ENCODE data around the gene PTPRD. TPM values are rescaled to one million over a fixed set of nuclear protein-coding genes. Genes with fewer than 3 reads are reported as not detected.

Gene PTPRD
- total RNA-seq, 1 experiment from 2014 or later = 0.02 TPM

GRCh38 chr9:8457816-8458215 lies 2155.0 kb downstream of the PTPRD start:
- H3K4me2 ChIP-seq (ENCODE audit: low read length) = no peak overlapping the region
- H3K9me3 ChIP-seq (ENCODE audit: control insufficient read depth in 1 of 2, insufficient read depth in 1 of 2, low read depth in 1 of 2, low read length in 2 of 2) = peaks cover 0 to 26% of the 10 kb centered on the region in 2 experiments; a peak in 2 of 4 replicates
- POLR2A ChIA-PET = no interaction called here
- no peak overlapping the region for H3K4me3 ChIP-seq (replicated peaks in 1 of 2; ENCODE audit: low read depth in 1 of 2, low read length in 2 of 2)
- RAD21 ChIA-PET (ENCODE audit: low non-redundant PET in 1 of 2, low total read pairs in 2 of 2, uncharacterized antibody in 2 of 2, unreplicated experiment in 2 of 2) = no interaction called here
- ATAC-seq (no peak), DNase-seq (ENCODE audit: low read depth, low spot score) (no peak)
- CTCF ChIA-PET = no interaction called here
- no peak overlapping the region for H3K27ac ChIP-seq (ENCODE audit: low read depth, low read length)
- no peaks in the 10 kb centered on the region for H3K4me1 ChIP-seq (ENCODE audit: control insufficient read depth in 1 of 2, insufficient read depth in 2 of 2, low read length in 2 of 2)
- no peak overlapping the region for H3K9ac ChIP-seq (ENCODE audit: low read length)
- H3K27me3 ChIP-seq (ENCODE audit: insufficient read depth, low read length) = no peaks in the 10 kb centered on the region
- no peaks in the 10 kb centered on the region for H4K20me1 ChIP-seq (ENCODE audit: insufficient read depth)
- no peaks in the 10 kb centered on the region for H3K36me3 ChIP-seq (ENCODE audit: control insufficient read depth in 1 of 2, insufficient read depth in 2 of 2, low read length in 2 of 2)
- BruUV-seq (replicated peaks) = no TSS peak
- intact Hi-C loops (cut with micrococcal nuclease) = no loop called here
- H3K9me2 ChIP-seq (ENCODE audit: insufficient read depth) = no peaks in the 10 kb centered on the region
- H2AFZ ChIP-seq (ENCODE audit: low read depth, low read length, poor library complexity, severe bottlenecking) = no peak overlapping the region
- no peaks in the 10 kb centered on the region for H3K79me2 ChIP-seq (ENCODE audit: insufficient read depth, low read length)
- TF ChIP-seq CBX3 (IDR thresholded peaks at IDR 0.05; ENCODE audit: low read depth) = no peak
- no peak for TF ChIP-seq REST (IDR thresholded peaks at IDR 0.05; ENCODE audit: low read depth)
- TF ChIP-seq YY1 (IDR thresholded peaks at IDR 0.05; ENCODE audit: extremely low read depth, insufficient replicate concordance, low read depth, low read length) = no peak

- Histone ChIP-seq H3K4me1 (ENCODE audit: control insufficient read depth in 1 of 2, insufficient read depth in 2 of 2, low read length in 2 of 2) (no peaks in the 10 kb centered on the region), H4K20me1 (ENCODE audit: insufficient read depth) (no peaks in the 10 kb centered on the region), H3K4me2 (ENCODE audit: low read length) (no peak overlapping the region), H3K27ac (ENCODE audit: low read depth, low read length) (no peak overlapping the region), H3K9ac (ENCODE audit: low read length) (no peak overlapping the region), H3K36me3 (ENCODE audit: control insufficient read depth in 1 of 2, insufficient read depth in 2 of 2, low read length in 2 of 2) (no peaks in the 10 kb centered on the region), H2AFZ (ENCODE audit: low read depth, low read length, poor library complexity, severe bottlenecking) (no peak overlapping the region), H3K9me3 (ENCODE audit: control insufficient read depth in 1 of 2, insufficient read depth in 1 of 2, low read depth in 1 of 2, low read length in 2 of 2) (peaks cover 0 to 26% of the 10 kb centered on the region in 2 experiments; a peak in 2 of 4 replicates), H3K4me3 (replicated peaks in 1 of 2; ENCODE audit: low read depth in 1 of 2, low read length in 2 of 2) (no peak overlapping the region), H3K79me2 (ENCODE audit: insufficient read depth, low read length) (no peaks in the 10 kb centered on the region), H3K27me3 (ENCODE audit: insufficient read depth, low read length) (no peaks in the 10 kb centered on the region), H3K9me2 (ENCODE audit: insufficient read depth) (no peaks in the 10 kb centered on the region)
- no TSS peak for BruUV-seq (replicated peaks)
- RAD21 ChIA-PET (ENCODE audit: low non-redundant PET in 1 of 2, low total read pairs in 2 of 2, uncharacterized antibody in 2 of 2, unreplicated experiment in 2 of 2) = no interaction called here
- ATAC-seq = no peak
- POLR2A ChIA-PET = no interaction called here
- intact Hi-C loops (cut with micrococcal nuclease) = no loop called here
- DNase-seq (ENCODE audit: low read depth, low spot score) = no peak
- CTCF ChIA-PET = no interaction called here
- TF ChIP-seq RAD21 (IDR thresholded peaks at IDR 0.05; ENCODE audit: low read depth) = no peak
- no peak for TF ChIP-seq SRF (IDR thresholded peaks at IDR 0.05; ENCODE audit: low read depth)
- TF ChIP-seq CTCF (IDR thresholded peaks at IDR 0.05 in 2 of 3, conservative IDR thresholded peaks at IDR 0.05 in 1 of 3; ENCODE audit: borderline replicate concordance in 1 of 3, insufficient read depth in 1 of 3, low read depth in 2 of 3, low read length in 2 of 3) = no peak
- no peak for TF ChIP-seq REST (IDR thresholded peaks at IDR 0.05; ENCODE audit: low read depth)
- no peak for TF ChIP-seq CEBPB (IDR thresholded peaks at IDR 0.05; ENCODE audit: low read depth)
- TF ChIP-seq YY1 (IDR thresholded peaks at IDR 0.05; ENCODE audit: extremely low read depth, insufficient replicate concordance, low read depth, low read length) = no peak
- no peak for TF ChIP-seq CBX3 (IDR thresholded peaks at IDR 0.05; ENCODE audit: low read depth)
- no peak for TF ChIP-seq JUND (IDR thresholded peaks at IDR 0.05)
- no peak for TF ChIP-seq EGR1 (IDR thresholded peaks at IDR 0.05; ENCODE audit: low read depth)
- no peak for TF ChIP-seq EZH2phosphoT487 (IDR thresholded peaks at IDR 0.05; ENCODE audit: borderline replicate concordance)
- TF ChIP-seq FOSL1 (IDR thresholded peaks at IDR 0.05; ENCODE audit: low read depth) = no peak
These were observed 2155.7 kb downstream of the PTPRD start for GRCh38 chr9:8457055-8457454.
